G401.6 (cell line): ENCODE measurements around the gene EP300.
"Not testable (repeated sequence)": the region's sequence is repeated elsewhere in the genome, so short reads cannot be mapped to it uniquely, and the experiment has no call there.

Experiments
- FAIRE-seq: peaks from 2 replicates; lab custom pipeline; 2012; peaks lifted over from hg19 to GRCh38; lab: Jason Lieb, UNC

The EP300 gene

GRCh38 chr22:41157083-41157482, 64.7 kb downstream of the EP300 start:
- no peak for FAIRE-seq

- no peak for FAIRE-seq
Observed at GRCh38 chr22:41169157-41169556, 76.8 kb downstream of the EP300 start.

GRCh38 chr22:41171996-41172395, 79.6 kb downstream of the EP300 start:
- no peak for FAIRE-seq

GRCh38 chr22:41175546-41175945, 83.2 kb downstream of the EP300 start:
- no peak for FAIRE-seq

- no peak for FAIRE-seq
Observed at GRCh38 chr22:41177040-41177621, 84.7 kb downstream of the EP300 start.

- no peak for FAIRE-seq
Observed at GRCh38 chr22:41177622-41178424, 85.4 kb downstream of the EP300 start.

GRCh38 chr22:41178425-41178975, 86.1 kb downstream of the EP300 start:
- FAIRE-seq = no peak

- not testable (repeated sequence) for FAIRE-seq
Observed at GRCh38 chr22:41180362-41180761, 88.0 kb downstream of the EP300 start.

- peak; percentile 30 for FAIRE-seq
Observed at GRCh38 chr22:41180926-41181325, 88.5 kb downstream of the EP300 start.

- peak; percentile 93 for FAIRE-seq
Observed at GRCh38 chr22:41181349-41182241, 89.2 kb downstream of the EP300 start.

GRCh38 chr22:41184679-41185078, 92.3 kb downstream of the EP300 start:
- FAIRE-seq = no peak

GRCh38 chr22:41191467-41191866, 99.1 kb downstream of the EP300 start:
- no peak for FAIRE-seq

- FAIRE-seq = no peak
Observed at GRCh38 chr22:41193829-41194228, 101.4 kb downstream of the EP300 start.

- FAIRE-seq = no peak
Observed at GRCh38 chr22:41197038-41197972, 104.9 kb downstream of the EP300 start.

- no peak for FAIRE-seq
Observed at GRCh38 chr22:41198027-41198580, 105.7 kb downstream of the EP300 start.

GRCh38 chr22:41201141-41201540, 108.7 kb downstream of the EP300 start:
- no peak for FAIRE-seq

GRCh38 chr22:41203118-41203517, 110.7 kb downstream of the EP300 start:
- no peak for FAIRE-seq

- no peak for FAIRE-seq
Observed at GRCh38 chr22:41204066-41204465, 111.7 kb downstream of the EP300 start.

- peak; percentile 99 for FAIRE-seq
Observed at GRCh38 chr22:41204992-41205900, 112.9 kb downstream of the EP300 start, which contains the start of gene L3MBTL2. Gene L3MBTL2 (plus strand): TSS chr22:41205312. CDS start chr22:41205363, 51 bp downstream.

- no peak for FAIRE-seq
Observed at GRCh38 chr22:41206719-41207118, 114.3 kb downstream of the EP300 start.
